ENCODE data around the gene MOGAT2. TPM values are rescaled to one million over a fixed set of nuclear protein-coding genes. Genes with fewer than 3 reads are reported as not detected.

Gene MOGAT2
- total RNA-seq, 2 donors from 2014 or later = not detected

DNA sequence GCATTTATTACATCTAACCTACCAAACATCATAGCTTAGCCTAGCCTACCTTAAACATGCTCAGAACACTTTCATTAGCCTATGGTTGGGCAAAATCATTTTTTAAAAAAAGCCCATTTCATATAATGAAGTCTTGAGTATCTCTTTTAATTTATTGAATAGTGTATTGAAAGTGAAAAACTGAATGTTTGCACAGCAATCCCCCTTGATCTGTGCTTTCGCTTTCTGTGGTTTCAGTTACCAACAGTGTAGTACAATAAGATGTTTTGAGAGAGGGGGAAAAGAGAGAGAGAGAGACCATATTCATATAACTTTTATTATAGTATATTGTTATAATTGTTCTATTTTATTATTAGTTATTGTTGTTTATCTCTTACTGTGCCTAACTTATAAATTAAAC lies 40.4 kb upstream of the MOGAT2 start:
- H3K36me3 ChIP-seq (ENCODE audit: control insufficient read depth, insufficient read depth, low read length) = no peaks in the 10 kb centered on the region
- peaks cover 38% of the 10 kb centered on the region for H3K27me3 ChIP-seq (ENCODE audit: control insufficient read depth, insufficient read depth, low read length, poor library complexity, severe bottlenecking)
- peaks cover 7% of the 10 kb centered on the region for H3K9me3 Mint-ChIP-seq
- no peaks in the 10 kb centered on the region for H3K4me1 Mint-ChIP-seq
- no peak for DNase-seq
- peaks cover 48% of the 10 kb centered on the region for H3K27me3 Mint-ChIP-seq (ENCODE audit: insufficient read depth)
- H3K4me3 Mint-ChIP-seq = no peak overlapping the region
- WGBS, 2 experiments (ENCODE audit: insufficient coverage in 1 of 2, insufficient read length in 1 of 2) = 100% methylated on average over 1 of the region's 1 CpG; no CpG with 5 or more reads in 1 of the 2 experiments
- TF ChIP-seq, protein P1, sequence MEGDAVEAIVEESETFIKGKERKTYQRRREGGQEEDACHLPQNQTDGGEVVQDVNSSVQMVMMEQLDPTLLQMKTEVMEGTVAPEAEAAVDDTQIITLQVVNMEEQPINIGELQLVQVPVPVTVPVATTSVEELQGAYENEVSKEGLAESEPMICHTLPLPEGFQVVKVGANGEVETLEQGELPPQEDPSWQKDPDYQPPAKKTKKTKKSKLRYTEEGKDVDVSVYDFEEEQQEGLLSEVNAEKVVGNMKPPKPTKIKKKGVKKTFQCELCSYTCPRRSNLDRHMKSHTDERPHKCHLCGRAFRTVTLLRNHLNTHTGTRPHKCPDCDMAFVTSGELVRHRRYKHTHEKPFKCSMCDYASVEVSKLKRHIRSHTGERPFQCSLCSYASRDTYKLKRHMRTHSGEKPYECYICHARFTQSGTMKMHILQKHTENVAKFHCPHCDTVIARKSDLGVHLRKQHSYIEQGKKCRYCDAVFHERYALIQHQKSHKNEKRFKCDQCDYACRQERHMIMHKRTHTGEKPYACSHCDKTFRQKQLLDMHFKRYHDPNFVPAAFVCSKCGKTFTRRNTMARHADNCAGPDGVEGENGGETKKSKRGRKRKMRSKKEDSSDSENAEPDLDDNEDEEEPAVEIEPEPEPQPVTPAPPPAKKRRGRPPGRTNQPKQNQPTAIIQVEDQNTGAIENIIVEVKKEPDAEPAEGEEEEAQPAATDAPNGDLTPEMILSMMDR (conservative IDR thresholded peaks at IDR 0.05) = no peak
- no peaks in the 10 kb centered on the region for H3K36me3 Mint-ChIP-seq (ENCODE audit: low read depth)
- no peaks in the 10 kb centered on the region for H3K4me1 ChIP-seq (ENCODE audit: control insufficient read depth, insufficient read depth, low read length)
- peaks cover 14% of the 10 kb centered on the region for H3K9me3 ChIP-seq (ENCODE audit: control insufficient read depth, low read length)
- no peak overlapping the region for H3K27ac ChIP-seq (ENCODE audit: low read depth, low read length)
- H3K9ac ChIP-seq (ENCODE audit: extremely low read depth, low read length, poor library complexity, severe bottlenecking) = no peak overlapping the region
- no peak overlapping the region for H3K4me3 ChIP-seq (ENCODE audit: low read length)
- H3K27ac Mint-ChIP-seq = no peak overlapping the region

DNA sequence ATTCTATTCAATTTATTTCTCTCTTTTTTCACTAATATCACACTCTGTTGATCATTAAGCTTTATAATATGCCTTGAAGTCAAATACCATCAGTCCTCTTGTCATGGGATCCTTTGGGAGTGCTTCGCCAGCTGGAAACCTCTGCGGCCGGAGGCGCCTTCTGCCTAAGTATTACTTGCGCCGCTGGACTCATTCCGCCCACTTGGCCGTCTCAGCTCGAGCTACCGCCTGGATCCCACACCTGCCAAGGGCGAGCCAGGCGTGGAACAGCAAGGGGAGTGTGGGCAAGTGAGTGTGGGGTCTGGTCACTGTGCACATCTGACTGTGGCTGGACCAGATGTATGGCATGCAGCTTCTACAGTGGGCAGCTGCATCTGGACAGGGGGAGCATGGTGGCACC lies 39.7 kb upstream of the MOGAT2 start:
- WGBS, 2 experiments (ENCODE audit: insufficient coverage in 1 of 2, insufficient read length in 1 of 2) = 94 to 97% methylated on average over 10 to 12 of the region's 12 CpGs
- Histone ChIP-seq H3K27me3 (ENCODE audit: control insufficient read depth, insufficient read depth, low read length, poor library complexity, severe bottlenecking) (peaks cover 32% of the 10 kb centered on the region), H3K27ac (ENCODE audit: low read depth, low read length) (no peak overlapping the region), H3K4me3 (ENCODE audit: low read length) (no peak overlapping the region), H3K4me1 (ENCODE audit: control insufficient read depth, insufficient read depth, low read length) (no peaks in the 10 kb centered on the region), H3K9me3 (ENCODE audit: control insufficient read depth, low read length) (peaks cover 14% of the 10 kb centered on the region), H3K36me3 (ENCODE audit: control insufficient read depth, insufficient read depth, low read length) (no peaks in the 10 kb centered on the region), H3K9ac (ENCODE audit: extremely low read depth, low read length, poor library complexity, severe bottlenecking) (no peak overlapping the region)
- Mint-ChIP-seq H3K27ac (no peak overlapping the region), H3K9me3 (peaks cover 11% of the 10 kb centered on the region), H3K27me3 (ENCODE audit: insufficient read depth) (peaks cover 46% of the 10 kb centered on the region), H3K4me1 (no peaks in the 10 kb centered on the region), H3K36me3 (ENCODE audit: low read depth) (no peaks in the 10 kb centered on the region), H3K4me3 (no peak overlapping the region)
- TF ChIP-seq, protein P1 (conservative IDR thresholded peaks at IDR 0.05) = no peak
- no peak for DNase-seq

DNA sequence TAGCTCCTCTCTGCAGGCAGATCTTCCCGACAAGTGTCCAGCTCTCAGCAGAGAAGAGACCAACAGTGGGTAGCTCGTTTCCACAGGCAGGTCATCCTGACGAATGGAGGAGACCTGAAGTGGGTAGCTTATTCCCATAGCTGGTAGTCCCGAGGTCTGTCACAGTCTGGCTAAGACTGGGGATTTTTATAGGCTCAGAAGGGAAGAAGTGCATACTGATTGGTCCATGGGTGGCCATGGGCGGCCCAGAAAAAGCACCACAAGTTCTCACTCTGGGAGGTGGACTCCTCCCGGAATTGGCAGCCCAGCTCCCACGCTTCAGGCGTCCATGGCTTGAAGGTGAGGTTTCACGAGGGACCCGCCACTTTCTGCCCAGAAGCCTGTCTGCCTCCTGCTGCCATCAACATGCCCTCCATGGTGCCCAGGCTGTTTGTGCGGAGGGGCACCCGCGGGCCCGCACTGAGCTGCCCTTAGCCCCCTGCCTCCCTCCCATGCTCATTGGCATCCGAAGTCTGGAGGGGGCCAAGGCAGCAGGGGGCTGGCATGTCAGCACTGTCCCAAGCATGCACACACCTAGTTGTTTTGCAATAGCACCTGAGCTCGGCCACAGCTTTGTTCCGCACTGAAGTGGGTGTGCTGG lies 38.9 kb upstream of the MOGAT2 start:
- no peaks in the 10 kb centered on the region for H3K36me3 Mint-ChIP-seq (ENCODE audit: low read depth)
- H3K4me1 ChIP-seq (ENCODE audit: control insufficient read depth, insufficient read depth, low read length) = no peaks in the 10 kb centered on the region
- DNase-seq = no peak
- no peaks in the 10 kb centered on the region for H3K4me1 Mint-ChIP-seq
- no peak overlapping the region for H3K27ac ChIP-seq (ENCODE audit: low read depth, low read length)
- H3K9me3 Mint-ChIP-seq = peaks cover 12% of the 10 kb centered on the region
- H3K27ac Mint-ChIP-seq = no peak overlapping the region
- TF ChIP-seq, protein P1 (conservative IDR thresholded peaks at IDR 0.05) = no peak
- H3K27me3 Mint-ChIP-seq (ENCODE audit: insufficient read depth) = peaks cover 54% of the 10 kb centered on the region
- 86 to 89% methylated on average over 11 to 17 of the region's 17 CpGs for WGBS, 2 experiments (ENCODE audit: insufficient coverage in 1 of 2, insufficient read length in 1 of 2)
- H3K4me3 Mint-ChIP-seq = no peak overlapping the region
- H3K36me3 ChIP-seq (ENCODE audit: control insufficient read depth, insufficient read depth, low read length) = no peaks in the 10 kb centered on the region
- H3K9me3 ChIP-seq (ENCODE audit: control insufficient read depth, low read length) = peaks cover 9% of the 10 kb centered on the region
- H3K4me3 ChIP-seq (ENCODE audit: low read length) = no peak overlapping the region
- peaks cover 32% of the 10 kb centered on the region for H3K27me3 ChIP-seq (ENCODE audit: control insufficient read depth, insufficient read depth, low read length, poor library complexity, severe bottlenecking)
- no peak overlapping the region for H3K9ac ChIP-seq (ENCODE audit: extremely low read depth, low read length, poor library complexity, severe bottlenecking)
